Measurements from ENCODE around the gene BBIP1.

Gene BBIP1

GRCh38 chr10:110863956-110864355 lies 55.0 kb downstream of the BBIP1 start:
- DNase-seq (ENCODE audit: low read depth in 2 of 2) = no peak

GRCh38 chr10:110863361-110863760 lies 55.6 kb downstream of the BBIP1 start:
- no peak for DNase-seq (ENCODE audit: low read depth in 2 of 2)

- DNase-seq (ENCODE audit: low read depth in 2 of 2) = no peak
These were observed 56.0 kb downstream of the BBIP1 start for GRCh38 chr10:110862961-110863360.

GRCh38 chr10:110861930-110862649 lies 56.9 kb downstream of the BBIP1 start:
- DNase-seq (ENCODE audit: low read depth in 2 of 2) = no peak

GRCh38 chr10:110861476-110861875 lies 57.5 kb downstream of the BBIP1 start:
- no peak for DNase-seq (ENCODE audit: low read depth in 2 of 2)

- DNase-seq (ENCODE audit: low read depth in 2 of 2) = no peak
These were observed 58.3 kb downstream of the BBIP1 start for GRCh38 chr10:110860576-110861241.

- no peak for DNase-seq (ENCODE audit: low read depth in 2 of 2)
These were observed 59.0 kb downstream of the BBIP1 start for GRCh38 chr10:110859973-110860376.

GRCh38 chr10:110859206-110859972 lies 59.6 kb downstream of the BBIP1 start:
- no peak for DNase-seq (ENCODE audit: low read depth in 2 of 2)

- DNase-seq (ENCODE audit: low read depth in 2 of 2) = no peak
These were observed 60.6 kb downstream of the BBIP1 start for GRCh38 chr10:110858297-110858934.

GRCh38 chr10:110857265-110858171 lies 61.5 kb downstream of the BBIP1 start:
- no peak for DNase-seq (ENCODE audit: low read depth in 2 of 2)

GRCh38 chr10:110853921-110854605 lies 64.9 kb downstream of the BBIP1 start:
- DNase-seq (ENCODE audit: low read depth in 2 of 2) = no peak

- no peak for DNase-seq (ENCODE audit: low read depth in 2 of 2)
These were observed 66.0 kb downstream of the BBIP1 start for GRCh38 chr10:110852947-110853346.

- DNase-seq (ENCODE audit: low read depth in 2 of 2) = no peak
These were observed 66.6 kb downstream of the BBIP1 start for GRCh38 chr10:110852255-110852896.

GRCh38 chr10:110851020-110851612 lies 67.9 kb downstream of the BBIP1 start:
- DNase-seq (ENCODE audit: low read depth in 2 of 2) = no peak

- no peak for DNase-seq (ENCODE audit: low read depth in 2 of 2)
These were observed 68.9 kb downstream of the BBIP1 start for GRCh38 chr10:110850099-110850498.

Measured in stimulated activated CD8-positive, alpha-beta memory T cell treated with anti-CD3 and anti-CD28 coated beads, Interleukin-2, amount 100 ng/mL, for 48 hours (primary cell).